Measurements from ENCODE around the gene LRP2BP.
"Not testable (repeated sequence)": the region's sequence is repeated elsewhere in the genome, so short reads cannot be mapped to it uniquely, and the experiment has no call there.

The LRP2BP gene

DNA sequence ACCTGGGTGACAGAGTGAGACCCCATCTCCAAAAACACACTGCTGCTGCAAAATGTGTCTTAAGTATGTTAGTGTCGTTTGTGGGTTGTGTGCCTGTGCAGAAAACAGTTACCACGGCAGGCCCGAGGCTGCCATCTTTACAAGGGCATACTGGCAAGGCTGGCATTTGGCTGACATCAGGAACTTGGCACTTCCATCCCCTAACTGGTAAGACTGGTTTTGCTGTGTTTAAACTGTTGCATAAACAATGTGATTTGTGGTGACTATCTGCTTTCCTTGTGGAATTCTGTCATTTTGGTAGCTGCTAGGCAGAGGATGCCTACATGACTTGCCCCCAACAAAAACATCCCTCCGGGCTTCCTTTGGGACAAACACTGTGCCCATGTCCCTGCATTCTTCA, 12.3 kb downstream of the LRP2BP start:
- Mint-ChIP-seq H3K4me1 (ENCODE audit: low read depth) (peaks cover 16% of the 10 kb centered on the region), H3K27me3 (ENCODE audit: low read depth) (no peaks in the 10 kb centered on the region), H3K9me3 (peaks cover 5% of the 10 kb centered on the region), H3K36me3 (ENCODE audit: low read depth) (peaks cover 6% of the 10 kb centered on the region), H3K27ac (no peak overlapping the region), H3K4me3 (no peak overlapping the region)
- no peak for DNase-seq (ENCODE audit: low spot score)

DNA sequence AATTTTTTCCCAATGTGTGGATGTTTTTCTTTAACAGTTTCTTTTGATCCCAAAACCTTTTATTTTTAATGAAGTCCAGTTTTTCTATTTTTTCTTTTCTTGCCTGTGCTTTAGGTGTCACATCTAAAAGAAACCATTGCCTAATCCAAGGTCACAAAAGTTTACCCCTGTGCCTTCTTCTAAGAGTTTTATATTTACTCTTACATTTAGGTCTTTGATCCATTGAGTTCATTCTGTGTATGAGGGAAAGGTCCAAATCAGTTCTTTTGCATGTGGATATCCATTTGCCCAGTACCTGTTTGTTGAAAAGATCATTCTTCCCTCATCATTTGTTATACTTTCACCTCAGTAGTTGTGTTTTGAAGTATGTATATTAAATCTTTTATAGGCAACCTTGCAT, 13.0 kb downstream of the LRP2BP start:
- DNase-seq (ENCODE audit: low spot score): no peak
- peaks cover 6% of the 10 kb centered on the region for H3K36me3 Mint-ChIP-seq (ENCODE audit: low read depth)
- no peak overlapping the region for H3K4me3 Mint-ChIP-seq
- H3K27me3 Mint-ChIP-seq (ENCODE audit: low read depth): no peaks in the 10 kb centered on the region
- H3K4me1 Mint-ChIP-seq (ENCODE audit: low read depth): peaks cover 16% of the 10 kb centered on the region
- H3K27ac Mint-ChIP-seq: no peak overlapping the region
- peaks cover 5% of the 10 kb centered on the region for H3K9me3 Mint-ChIP-seq

DNA sequence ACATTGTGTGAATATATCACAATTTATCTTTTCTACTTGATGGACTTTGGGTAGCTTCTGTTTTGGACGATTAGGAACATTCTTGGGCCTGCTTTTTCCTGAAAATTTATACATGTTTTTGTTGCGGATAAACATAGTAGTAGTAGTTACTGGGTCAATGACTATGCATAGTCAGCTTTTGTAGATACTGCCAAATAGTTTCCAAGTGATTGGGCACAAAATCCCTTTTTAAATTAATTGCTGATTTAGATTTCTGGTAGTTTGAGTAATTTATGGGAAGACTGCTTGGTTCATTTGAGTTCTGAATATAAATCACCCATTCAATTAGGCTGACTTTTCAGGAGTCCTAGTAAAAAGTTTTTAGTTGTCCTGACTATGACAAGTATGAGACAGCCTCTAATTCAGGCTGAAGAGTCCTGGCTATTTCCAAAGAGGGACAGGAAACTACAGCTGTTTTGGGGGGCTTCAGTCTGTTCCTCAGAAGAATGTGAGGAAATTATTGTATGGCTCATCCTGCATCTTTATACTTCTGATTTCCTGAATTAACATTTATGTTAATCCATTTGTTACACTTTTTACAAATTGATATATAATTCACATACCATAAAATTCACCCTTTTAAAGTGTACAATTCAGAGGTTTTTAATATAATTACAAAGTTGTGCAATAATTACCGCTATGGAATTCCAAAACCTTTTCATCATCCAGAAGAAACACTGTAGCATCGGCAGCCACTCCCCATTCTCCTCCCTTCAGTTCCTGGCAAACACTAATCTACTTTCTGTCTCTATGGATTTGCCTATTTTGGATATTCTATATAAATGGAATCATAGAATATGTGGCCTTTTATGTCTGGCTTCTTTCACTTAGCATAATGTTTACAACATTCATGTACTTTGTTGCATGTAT, 14.2 kb downstream of the LRP2BP start:
- Mint-ChIP-seq H3K27me3 (ENCODE audit: low read depth) (no peaks in the 10 kb centered on the region), H3K9me3 (peaks cover 5% of the 10 kb centered on the region), H3K4me1 (ENCODE audit: low read depth) (peaks cover 16% of the 10 kb centered on the region)

DNA sequence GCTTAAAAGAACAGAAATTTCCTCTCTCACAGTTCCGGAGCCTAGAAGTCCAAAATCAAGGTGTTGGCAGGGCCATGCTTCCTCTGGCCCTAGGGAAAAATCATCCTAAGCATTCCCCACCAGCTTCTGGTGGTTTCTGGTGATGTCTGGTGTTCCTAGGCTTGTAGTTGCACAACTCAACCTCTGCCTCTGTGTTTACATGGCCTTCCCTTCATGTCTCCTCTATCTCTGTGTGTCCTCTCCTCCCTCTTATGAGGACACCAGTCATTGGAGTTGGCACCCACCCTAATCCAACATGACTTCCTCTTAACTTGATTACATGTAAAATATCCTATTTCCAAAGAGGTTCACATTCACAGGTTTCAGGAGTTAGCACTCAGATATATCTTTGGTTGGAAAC, 15.4 kb downstream of the LRP2BP start:
- H3K4me3 Mint-ChIP-seq: no peak overlapping the region
- H3K4me1 Mint-ChIP-seq (ENCODE audit: low read depth): peaks cover 11% of the 10 kb centered on the region
- H3K27me3 Mint-ChIP-seq (ENCODE audit: low read depth): no peaks in the 10 kb centered on the region
- H3K9me3 Mint-ChIP-seq: peaks cover 5% of the 10 kb centered on the region
- H3K27ac Mint-ChIP-seq: no peak overlapping the region
- DNase-seq (ENCODE audit: low spot score): no peak
- H3K36me3 Mint-ChIP-seq (ENCODE audit: low read depth): peaks cover 6% of the 10 kb centered on the region

More for the DNA sequence above, 14.2 kb downstream of the LRP2BP start:
- Mint-ChIP-seq H3K4me3 (no peak overlapping the region), H3K36me3 (ENCODE audit: low read depth) (peaks cover 6% of the 10 kb centered on the region), H3K27ac (no peak overlapping the region)
- no peak for DNase-seq (ENCODE audit: low spot score)

DNA sequence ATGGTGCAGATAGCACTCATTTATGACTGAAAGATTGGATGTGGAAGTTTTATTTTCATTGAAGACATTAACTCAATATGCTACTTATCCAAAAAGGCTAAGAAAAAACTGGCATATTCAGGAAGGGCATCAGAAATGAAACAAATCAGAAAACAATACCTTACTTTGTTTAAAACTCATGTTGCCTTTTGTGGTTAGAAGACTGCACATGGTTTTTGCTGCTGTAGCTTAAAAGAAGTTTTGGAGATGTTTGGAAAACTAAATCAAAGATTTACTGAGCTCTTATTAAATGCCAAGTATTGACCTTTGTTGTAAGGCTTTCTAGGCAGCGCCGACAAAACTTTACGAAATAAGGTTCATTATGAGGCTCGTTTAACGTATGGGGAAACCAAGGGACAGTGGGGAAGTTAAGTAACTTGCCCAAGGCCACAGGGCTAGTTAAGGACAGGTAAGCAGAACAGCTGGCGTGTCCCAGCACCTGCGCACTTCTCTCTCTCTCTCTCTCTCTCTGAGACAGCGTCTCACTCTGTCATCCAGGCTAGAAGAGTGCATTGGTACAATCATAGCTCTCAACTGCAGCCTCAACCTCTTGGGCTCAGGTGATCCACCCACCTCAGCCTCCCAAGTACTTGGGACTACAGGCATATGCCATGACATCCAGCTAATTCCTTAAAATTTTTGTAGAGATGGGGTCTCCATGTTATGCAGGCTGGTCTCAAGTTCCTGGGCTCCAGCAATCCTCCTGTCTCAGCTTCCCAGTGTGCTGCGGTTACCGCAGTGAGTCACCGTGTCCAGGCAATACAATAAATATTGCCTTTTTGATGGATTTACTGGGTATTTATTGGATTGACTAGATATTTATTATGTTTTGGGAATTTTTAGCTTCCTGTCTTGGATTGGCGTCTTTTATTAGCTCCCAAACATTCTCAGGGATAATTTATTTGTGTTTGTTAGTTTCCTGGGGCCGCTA, 16.1 kb downstream of the LRP2BP start:
- Mint-ChIP-seq H3K27me3 (ENCODE audit: low read depth) (no peaks in the 10 kb centered on the region), H3K36me3 (ENCODE audit: low read depth) (peaks cover 6% of the 10 kb centered on the region), H3K27ac (no peak overlapping the region), H3K4me1 (ENCODE audit: low read depth) (peaks cover 6% of the 10 kb centered on the region), H3K9me3 (peaks cover 5% of the 10 kb centered on the region), H3K4me3 (no peak overlapping the region)
- no peak for DNase-seq (ENCODE audit: low spot score)

DNA sequence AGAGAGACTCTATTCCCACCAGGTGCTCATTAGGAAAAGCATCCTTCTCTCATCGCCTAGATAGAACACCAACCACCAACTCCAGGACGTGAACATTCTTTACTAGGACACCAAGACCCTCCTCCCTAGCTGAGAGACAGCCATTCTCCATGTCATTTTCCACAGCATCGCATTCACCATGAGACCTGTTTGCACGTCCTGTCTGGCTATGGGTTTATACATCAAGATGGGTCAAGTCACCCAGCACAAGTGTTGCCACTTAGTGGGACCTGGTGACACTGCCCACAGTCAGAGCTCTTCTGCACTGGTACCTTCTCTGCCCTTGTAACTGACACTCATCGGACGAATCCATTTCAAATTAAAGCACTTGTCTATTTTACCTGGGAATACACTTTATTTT, 17.5 kb downstream of the LRP2BP start:
- Mint-ChIP-seq H3K9me3 (peaks cover 5% of the 10 kb centered on the region), H3K4me3 (no peak overlapping the region), H3K27me3 (ENCODE audit: low read depth) (no peaks in the 10 kb centered on the region), H3K27ac (no peak overlapping the region), H3K36me3 (ENCODE audit: low read depth) (no peaks in the 10 kb centered on the region), H3K4me1 (ENCODE audit: low read depth) (peaks cover 1% of the 10 kb centered on the region)
- DNase-seq (ENCODE audit: low spot score): no peak

DNA sequence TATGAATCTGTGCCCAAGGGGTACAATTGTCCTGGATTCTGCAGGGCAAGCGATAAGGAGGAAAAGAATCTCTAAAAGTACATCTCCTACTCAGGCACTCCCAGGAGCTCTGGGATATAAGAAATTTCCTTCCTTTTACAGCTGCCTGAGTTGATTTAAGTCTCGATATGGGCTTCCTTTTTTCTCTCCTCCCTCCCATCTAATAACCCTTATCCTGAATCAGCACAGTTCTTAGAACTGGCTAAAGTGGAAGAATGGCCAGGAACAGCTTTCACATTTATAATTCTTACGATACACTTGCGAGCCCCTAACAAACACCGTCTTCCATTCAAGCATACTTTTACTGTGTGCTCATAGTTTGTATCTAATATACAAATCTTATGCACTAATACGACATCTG, 21.2 kb downstream of the LRP2BP start:
- H3K9me3 Mint-ChIP-seq: no peaks in the 10 kb centered on the region
- H3K27ac Mint-ChIP-seq: no peak overlapping the region
- no peak overlapping the region for H3K4me3 Mint-ChIP-seq
- H3K4me1 Mint-ChIP-seq (ENCODE audit: low read depth): peaks cover 1% of the 10 kb centered on the region
- no peaks in the 10 kb centered on the region for H3K36me3 Mint-ChIP-seq (ENCODE audit: low read depth)
- DNase-seq (ENCODE audit: low spot score): no peak
- H3K27me3 Mint-ChIP-seq (ENCODE audit: low read depth): no peaks in the 10 kb centered on the region

DNA sequence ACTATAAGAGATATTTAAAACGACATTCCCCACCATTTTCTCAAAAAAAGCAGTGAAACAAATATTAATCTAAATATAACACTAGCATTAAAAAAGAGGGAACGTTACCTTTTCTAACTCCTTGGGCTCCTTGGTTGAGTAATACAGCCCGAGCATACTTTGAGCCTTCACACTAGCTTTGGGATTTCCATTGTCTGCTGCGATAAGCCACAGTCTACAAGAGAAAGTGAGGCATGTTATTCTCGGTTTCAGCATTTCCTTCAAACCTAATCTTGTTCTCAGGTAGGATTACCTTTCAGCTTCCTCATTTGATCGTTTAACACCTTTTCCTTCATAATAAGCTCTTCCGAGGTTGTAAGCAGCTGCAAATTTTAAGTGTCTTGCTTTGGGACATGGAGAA, 21.7 kb downstream of the LRP2BP start:
- Mint-ChIP-seq H3K27me3 (ENCODE audit: low read depth) (no peaks in the 10 kb centered on the region), H3K9me3 (no peaks in the 10 kb centered on the region), H3K27ac (no peak overlapping the region), H3K4me3 (no peak overlapping the region), H3K36me3 (ENCODE audit: low read depth) (no peaks in the 10 kb centered on the region), H3K4me1 (ENCODE audit: low read depth) (peaks cover 1% of the 10 kb centered on the region)
- DNase-seq (ENCODE audit: low spot score): no peak

DNA sequence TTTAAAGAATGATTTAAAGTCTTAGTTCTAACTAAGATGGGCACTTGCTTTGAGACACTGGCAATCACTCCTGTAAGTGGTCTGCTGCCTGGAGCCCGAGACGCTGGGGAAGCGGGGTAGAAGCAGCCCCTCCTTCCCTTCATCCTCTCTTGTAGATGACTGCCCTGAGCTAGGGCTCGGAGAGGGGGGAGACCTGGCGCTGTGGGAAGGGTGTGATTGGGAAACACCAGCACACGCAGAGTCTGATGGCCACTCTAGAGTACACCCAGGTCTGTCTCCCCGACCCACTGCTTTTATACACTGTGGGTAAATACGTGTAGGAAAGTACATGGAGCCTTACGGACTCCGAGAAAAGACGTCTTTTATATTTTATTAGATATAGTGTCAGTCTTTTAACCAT, 24.0 kb downstream of the LRP2BP start:
- no peaks in the 10 kb centered on the region for H3K36me3 Mint-ChIP-seq (ENCODE audit: low read depth)
- no peak for DNase-seq (ENCODE audit: low spot score)
- H3K27me3 Mint-ChIP-seq (ENCODE audit: low read depth): no peaks in the 10 kb centered on the region
- no peak overlapping the region for H3K4me3 Mint-ChIP-seq
- H3K9me3 Mint-ChIP-seq: no peaks in the 10 kb centered on the region
- peaks cover 1% of the 10 kb centered on the region for H3K4me1 Mint-ChIP-seq (ENCODE audit: low read depth)
- no peak overlapping the region for H3K27ac Mint-ChIP-seq

DNA sequence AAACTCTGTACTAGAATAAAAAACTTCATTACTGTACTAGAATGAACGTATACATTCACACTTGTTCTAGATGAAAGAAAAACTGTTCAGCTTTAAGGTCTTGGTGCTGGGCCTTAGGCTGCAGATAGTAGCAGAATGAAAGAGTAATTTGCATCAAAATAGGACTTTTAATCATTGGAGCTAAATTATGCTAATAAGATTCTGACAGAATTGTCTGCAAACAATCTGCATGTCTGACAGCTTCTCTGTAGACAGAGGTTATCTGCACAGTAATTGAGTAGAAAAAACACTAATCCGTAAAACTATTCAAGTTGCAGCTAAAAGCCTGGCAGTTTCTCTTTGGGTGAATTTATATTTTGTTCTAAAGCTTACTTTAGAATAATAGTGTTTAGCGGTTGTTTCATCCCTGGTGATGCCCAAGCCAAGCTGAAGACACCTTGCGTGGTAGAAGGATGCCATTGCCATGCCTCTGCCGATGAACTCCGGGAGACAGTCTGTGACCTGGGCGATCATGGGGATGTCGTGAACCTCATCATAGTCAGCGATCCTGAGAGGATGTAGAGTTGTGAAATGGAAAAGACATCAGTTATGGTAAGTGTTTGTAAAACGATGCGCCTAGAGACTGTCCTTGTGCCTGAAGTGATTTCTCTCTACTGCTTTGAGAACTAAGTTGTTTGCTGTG, 25.3 kb downstream of the LRP2BP start:
- Mint-ChIP-seq H3K9me3 (no peaks in the 10 kb centered on the region), H3K4me1 (ENCODE audit: low read depth) (peaks cover 1% of the 10 kb centered on the region), H3K36me3 (ENCODE audit: low read depth) (no peaks in the 10 kb centered on the region), H3K4me3 (no peak overlapping the region), H3K27me3 (ENCODE audit: low read depth) (no peaks in the 10 kb centered on the region), H3K27ac (no peak overlapping the region)
- no peak for DNase-seq (ENCODE audit: low spot score)

DNA sequence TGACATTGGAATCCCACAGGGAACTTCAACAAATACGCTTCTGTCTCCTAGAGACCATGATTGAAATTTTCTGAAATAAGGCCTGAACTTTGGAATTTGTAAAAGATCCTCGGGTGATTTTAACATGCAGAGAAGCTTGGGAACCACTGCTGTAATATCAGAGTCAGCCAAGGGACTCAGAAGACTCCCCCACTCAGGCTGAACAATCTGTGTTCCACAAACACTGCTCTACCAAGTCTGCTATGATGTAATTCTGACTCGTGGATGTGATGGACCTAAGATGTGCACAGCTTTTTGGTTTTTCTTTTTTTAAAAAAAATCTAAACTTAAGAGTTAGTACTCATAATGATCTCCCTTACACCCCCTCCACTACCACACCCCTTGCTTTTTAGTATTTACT, 26.0 kb downstream of the LRP2BP start:
- Mint-ChIP-seq H3K9me3 (no peaks in the 10 kb centered on the region), H3K27ac (no peak overlapping the region), H3K27me3 (ENCODE audit: low read depth) (no peaks in the 10 kb centered on the region), H3K4me3 (no peak overlapping the region), H3K36me3 (ENCODE audit: low read depth) (no peaks in the 10 kb centered on the region), H3K4me1 (ENCODE audit: low read depth) (peaks cover 1% of the 10 kb centered on the region)
- no peak for DNase-seq (ENCODE audit: low spot score)

DNA sequence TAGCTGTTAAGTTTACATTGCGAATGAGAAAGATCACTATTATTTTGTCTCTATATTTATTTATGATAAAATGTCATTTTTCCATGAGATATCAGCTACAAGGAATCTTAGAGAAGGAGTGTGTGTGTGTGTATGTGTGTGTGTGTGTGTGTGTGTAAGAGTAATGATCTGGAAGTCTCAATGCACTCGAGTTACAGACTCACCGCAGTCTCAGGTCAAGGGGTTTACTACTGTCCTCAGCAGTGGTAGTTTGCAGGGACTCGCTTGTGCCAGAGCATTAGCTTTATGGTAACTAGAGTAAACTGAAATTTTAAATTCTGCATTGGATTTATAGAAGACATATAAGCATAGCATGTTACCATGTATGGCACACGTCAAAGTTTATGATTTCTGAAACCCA, 30.8 kb downstream of the LRP2BP start:
- Mint-ChIP-seq H3K4me3 (no peak overlapping the region), H3K9me3 (no peaks in the 10 kb centered on the region), H3K27me3 (ENCODE audit: low read depth) (no peaks in the 10 kb centered on the region), H3K36me3 (ENCODE audit: low read depth) (no peaks in the 10 kb centered on the region), H3K4me1 (ENCODE audit: low read depth) (peaks cover under 1% of the 10 kb centered on the region), H3K27ac (no peak overlapping the region)
- no peak for DNase-seq (ENCODE audit: low spot score)

GRCh38 chr4:185363251-185363650, 32.5 kb downstream of the LRP2BP start:
- Mint-ChIP-seq H3K27me3 (ENCODE audit: low read depth) (no peaks in the 10 kb centered on the region), H3K4me1 (ENCODE audit: low read depth) (peaks cover 3% of the 10 kb centered on the region), H3K4me3 (no peak overlapping the region), H3K27ac (no peak overlapping the region), H3K36me3 (ENCODE audit: low read depth) (no peaks in the 10 kb centered on the region), H3K9me3 (no peaks in the 10 kb centered on the region)
- no peak for DNase-seq (ENCODE audit: low spot score)

GRCh38 chr4:185362570-185362969, 33.2 kb downstream of the LRP2BP start:
- not testable (repeated sequence) for H3K27me3 Mint-ChIP-seq (ENCODE audit: low read depth); H3K4me3 Mint-ChIP-seq; H3K36me3 Mint-ChIP-seq (ENCODE audit: low read depth); DNase-seq (ENCODE audit: low spot score); H3K27ac Mint-ChIP-seq; H3K4me1 Mint-ChIP-seq (ENCODE audit: low read depth); H3K9me3 Mint-ChIP-seq

Measured in T-helper 2 cell treated with Interferon-gamma antibody and Interleukin-4, amounts not matched to agents 5 μg/mL and 100 μg/mL, for 36 hours (primary cell).